ENCODE measurements around the gene CTNS. TPM values are rescaled to one million over a fixed set of nuclear protein-coding genes. Genes with fewer than 3 reads are reported as not detected.

CTNS gene
- total RNA-seq, 1 donor from 2014 or later, result 7.1 TPM

- intact Hi-C loops (cut with micrococcal nuclease), result no loop called here
- ATAC-seq (no peak), DNase-seq (no peak)
Measured at GRCh38 chr17:3621146-3621720, 15.3 kb upstream of the CTNS start.

- ATAC-seq (no peak), DNase-seq (no peak)
- intact Hi-C loops (cut with micrococcal nuclease), result no loop called here
Measured at GRCh38 chr17:3622977-3623594, 13.5 kb upstream of the CTNS start.

GRCh38 chr17:3626831-3627768, 9.5 kb upstream of the CTNS start:
- no peak for ATAC-seq
- intact Hi-C loops (cut with micrococcal nuclease), result no loop called here
- no peak for DNase-seq

- ATAC-seq (no peak), DNase-seq (no peak)
- intact Hi-C loops (cut with micrococcal nuclease), result no loop called here
Measured at GRCh38 chr17:3627769-3628167, 8.8 kb upstream of the CTNS start.

DNA sequence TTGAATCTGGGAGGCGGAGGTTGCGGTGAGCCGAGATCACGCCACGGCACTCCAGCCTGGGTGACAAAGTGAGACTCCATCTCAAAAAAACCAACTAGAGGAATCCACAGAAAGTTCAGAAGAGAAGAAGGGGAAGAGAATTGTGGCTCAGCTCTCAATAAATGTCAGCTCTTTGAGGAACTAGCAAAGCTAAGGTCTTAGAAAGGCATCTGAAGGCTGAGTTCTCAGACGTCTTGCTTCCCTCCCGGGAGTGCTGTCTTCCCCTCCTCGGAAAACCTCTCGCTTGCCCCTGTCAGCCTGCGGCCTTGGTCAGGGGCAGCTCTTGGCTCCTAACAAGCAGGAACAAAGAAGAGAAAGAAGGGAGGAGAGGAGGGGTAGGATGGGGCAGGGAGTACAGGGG, 5.8 kb upstream of the CTNS start:
- ATAC-seq, result no peak
- intact Hi-C loops (cut with micrococcal nuclease), result no loop called here
- no peak for DNase-seq

- DNase-seq, result no peak
- intact Hi-C loops (cut with micrococcal nuclease), result no loop called here
Measured at GRCh38 chr17:3632287-3632686, 4.3 kb upstream of the CTNS start.

GRCh38 chr17:3635474-3636153, 946 bp upstream of the CTNS start:
- intact Hi-C loops (cut with micrococcal nuclease), result no loop called here
- DNase-seq (no peak), ATAC-seq (peak; percentile 1)

More at GRCh38 chr17:3632287-3632686, 4.3 kb upstream of the CTNS start:
- no peak for ATAC-seq

DNA sequence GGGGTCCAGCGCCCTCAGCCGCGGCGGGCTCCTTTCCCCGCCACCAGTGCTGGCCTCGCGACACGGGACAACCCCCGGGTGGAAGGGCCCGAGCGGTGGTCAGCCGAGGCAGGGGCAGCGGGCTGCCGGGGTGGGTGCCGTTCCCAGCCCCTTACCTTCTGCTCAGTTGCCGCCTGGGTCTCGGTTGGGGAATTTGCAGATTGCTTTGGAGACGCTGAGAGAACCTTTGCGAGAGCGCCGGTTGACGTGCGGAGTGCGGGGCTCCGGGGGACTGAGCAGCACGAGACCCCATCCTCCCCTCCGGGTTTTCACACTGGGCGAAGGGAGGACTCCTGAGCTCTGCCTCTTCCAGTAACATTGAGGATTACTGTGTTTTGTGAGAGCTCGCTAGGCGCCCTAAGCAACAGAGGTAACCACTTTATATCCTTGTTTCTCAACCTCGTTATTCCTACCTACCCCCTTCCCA, 381 bp downstream of the CTNS start:
- intact Hi-C loops (cut with micrococcal nuclease), result no loop called here
- peak; percentile 2 for ATAC-seq
- no peak for DNase-seq

DNA sequence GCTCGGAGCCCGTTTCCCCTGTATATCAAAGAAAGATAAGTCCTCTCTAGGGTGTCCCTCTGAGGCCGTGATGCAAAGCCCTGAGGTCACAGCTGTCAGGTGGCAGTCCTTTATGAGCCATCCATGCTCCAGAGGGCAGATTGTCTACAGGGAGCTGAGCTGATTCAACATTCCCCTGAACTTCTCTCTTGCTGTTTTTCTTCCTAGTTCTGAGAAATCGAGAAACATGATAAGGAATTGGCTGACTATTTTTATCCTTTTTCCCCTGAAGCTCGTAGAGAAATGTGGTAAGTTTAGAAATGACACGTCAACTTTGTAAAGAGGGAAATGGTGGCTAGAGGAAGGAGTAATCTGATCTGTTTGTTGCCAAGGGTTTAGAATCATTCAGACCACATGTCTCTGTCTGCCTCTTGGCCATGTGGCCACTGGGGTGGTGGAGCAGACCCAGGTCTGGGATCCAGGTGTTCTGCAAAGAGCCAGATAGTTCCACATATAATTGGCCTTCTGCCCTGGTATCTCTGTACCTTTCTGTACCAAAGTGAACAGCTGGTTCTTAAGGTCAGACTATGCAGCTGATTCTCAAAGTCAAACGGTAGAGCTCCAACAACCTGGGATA, 3.5 kb downstream of the CTNS start:
- ATAC-seq, result no peak
- intact Hi-C loops (cut with micrococcal nuclease), result no loop called here
- no peak for DNase-seq

- no peak for DNase-seq
- intact Hi-C loops (cut with micrococcal nuclease), result no loop called here
- no peak for ATAC-seq
Measured at GRCh38 chr17:3641014-3641413, 4.5 kb downstream of the CTNS start.

GRCh38 chr17:3641717-3642486, 5.3 kb downstream of the CTNS start:
- ATAC-seq (no peak), DNase-seq (no peak)
- intact Hi-C loops (cut with micrococcal nuclease), result no loop called here

GRCh38 chr17:3643889-3644349, 7.4 kb downstream of the CTNS start:
- ATAC-seq, result no peak
- intact Hi-C loops (cut with micrococcal nuclease), result no loop called here

DNA sequence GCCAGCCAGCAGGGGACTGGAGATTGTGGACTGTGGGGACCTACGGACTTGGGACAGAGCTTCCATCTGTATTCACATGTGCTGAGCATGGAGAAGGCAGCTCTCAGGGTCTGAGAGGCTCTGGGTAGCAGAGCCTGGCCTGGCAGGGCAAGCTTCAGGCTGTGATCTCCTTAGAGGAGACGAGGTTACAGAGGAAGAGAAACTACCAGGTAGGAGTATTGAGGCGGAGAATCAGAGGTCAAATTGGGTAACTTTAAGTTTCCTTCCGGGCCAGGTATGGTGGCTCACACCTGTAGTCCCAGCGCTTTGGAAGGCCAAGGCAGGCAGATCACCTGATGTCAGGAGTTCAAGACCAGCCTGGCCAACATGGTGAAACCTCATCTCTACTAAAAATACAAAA, 8.8 kb downstream of the CTNS start:
- DNase-seq (no peak), ATAC-seq (no peak)
- intact Hi-C loops (cut with micrococcal nuclease), result no loop called here

More at GRCh38 chr17:3643889-3644349, 7.4 kb downstream of the CTNS start:
- DNase-seq, result no peak

- ATAC-seq, result no peak
- DNase-seq, result no peak
- intact Hi-C loops (cut with micrococcal nuclease), result no loop called here
Measured at GRCh38 chr17:3647251-3647650, 10.7 kb downstream of the CTNS start.

- DNase-seq (peak; percentile 69), ATAC-seq (peak; percentile 78)
- intact Hi-C loops (cut with micrococcal nuclease), result no loop called here
Measured at GRCh38 chr17:3647769-3648555, 11.4 kb downstream of the CTNS start.

- intact Hi-C loops (cut with micrococcal nuclease), result no loop called here
- DNase-seq (no peak), ATAC-seq (no peak)
Measured at GRCh38 chr17:3655766-3656165, 19.2 kb downstream of the CTNS start.

- intact Hi-C loops (cut with micrococcal nuclease), result no loop called here
- ATAC-seq (no peak), DNase-seq (no peak)
Measured at GRCh38 chr17:3656353-3656752, 19.8 kb downstream of the CTNS start.

Data from left ventricle myocardium superior (tissue), 1 donor.